Loucy (cell line): ENCODE results near the gene GCNT2.

ENCODE experiments used
- H2AFZ ChIP-seq: fragments of 200-600 bp; sonication (generic); 2 replicates; pipeline ENCODE4 v1.6.0; 2016; ENCODE audit warnings: antibody characterized with exemption, mild to moderate bottlenecking, low read length, moderate library complexity
- H3F3A ChIP-seq: fragments of 200-600 bp; 2 replicates; pipeline ENCODE4 v1.6.0; 2016; ENCODE audit warnings: antibody characterized with exemption, low read depth, mild to moderate bottlenecking
- H3K27me3 ChIP-seq: fragments of 200-600 bp; sonication (generic); 2 replicates; pipeline ENCODE4 v1.6.1; 2014; ENCODE audit warnings: low read length, mild to moderate bottlenecking; ENCODE audit not compliant: insufficient read depth, poor library complexity, severe bottlenecking
- H3K36me3 ChIP-seq: fragments of 200-600 bp; sonication (generic); 2 replicates; pipeline ENCODE4 v1.6.1; 2016; ENCODE audit warnings: low read length; ENCODE audit not compliant: insufficient read depth
- H3K4me1 ChIP-seq: fragments of 200-600 bp; sonication (generic); 2 replicates; pipeline ENCODE4 v1.5.1; 2014; ENCODE audit warnings: low read length, mild to moderate bottlenecking; ENCODE audit not compliant: insufficient read depth, poor library complexity, severe bottlenecking
- H3K4me2 ChIP-seq: fragments of 200-600 bp; sonication (generic); 2 replicates; pipeline ENCODE4 v1.6.0; 2014; ENCODE audit warnings: antibody characterized with exemption, low read length, low read depth, mild to moderate bottlenecking; ENCODE audit not compliant: poor library complexity, severe bottlenecking
- H3K4me3 ChIP-seq: fragments of 200-600 bp; sonication (generic); 2 replicates; pipeline ENCODE4 v1.5.1; 2014; ENCODE audit warnings: low read length, mild to moderate bottlenecking, mixed read lengths; ENCODE audit not compliant: poor library complexity, severe bottlenecking
- H3K79me2 ChIP-seq: fragments of 200-600 bp; sonication (generic); 2 replicates; pipeline ENCODE4 v1.6.1; 2014; ENCODE audit warnings: low read length; ENCODE audit not compliant: insufficient read depth
- H3K9ac ChIP-seq: fragments of 200-600 bp; sonication (generic); 2 replicates; pipeline ENCODE4 v1.6.0; 2014; ENCODE audit warnings: mild to moderate bottlenecking, low read depth, low read length, moderate library complexity; ENCODE audit not compliant: poor library complexity, severe bottlenecking
- H3K9me2 ChIP-seq: fragments of 200-600 bp; sonication (generic); replicated peaks from 2 replicates; pipeline ENCODE4 v1.6.1; 2016; ENCODE audit warnings: low read depth, low read length, mixed read lengths
- H3K9me3 ChIP-seq: fragments of 200-600 bp; sonication (generic); 2 replicates; pipeline ENCODE4 v1.6.1; 2014; ENCODE audit warnings: mild to moderate bottlenecking, antibody characterized with exemption, low read length, low read depth; ENCODE audit not compliant: insufficient read depth
- H4K20me1 ChIP-seq: fragments of 200-600 bp; sonication (generic); 2 replicates; pipeline ENCODE4 v1.6.0; 2014; ENCODE audit warnings: antibody characterized with exemption, low read length, mild to moderate bottlenecking; ENCODE audit not compliant: insufficient read depth, poor library complexity, severe bottlenecking
- EZH2phosphoT487 ChIP-seq: fragments of 200-600 bp; IDR thresholded peaks from 2 replicates; pipeline ENCODE4 v1.6.1; 2018; ENCODE audit warnings: antibody characterized with exemption, mild to moderate bottlenecking, moderate library complexity, borderline replicate concordance
- TF ChIP-seq, protein P1 (sequence below): fragments of 200-600 bp; sonication (generic); conservative IDR thresholded peaks from 2 replicates; pipeline ENCODE4 v1.5.1; 2014; ENCODE audit warnings: mild to moderate bottlenecking, antibody characterized with exemption, low read length

Gene GCNT2

GRCh38 chr6:10535193-10535592, 14.0 kb downstream of the GCNT2 start:
- Histone ChIP-seq H3K9me2 (no peaks in the 10 kb centered on the region), H3K4me2 (peak overlapping the region; percentile 82), H3K4me1 (peaks cover 60% of the 10 kb centered on the region), H3K27me3 (no peaks in the 10 kb centered on the region), H3K4me3 (peak overlapping the region; percentile 13), H4K20me1 (no peaks in the 10 kb centered on the region), H3F3A (peaks cover 3% of the 10 kb centered on the region; the same call in 1 of the 2 replicates), H3K9ac (peak overlapping the region; percentile 71), H3K9me3 (no peaks in the 10 kb centered on the region), H3K36me3 (no peaks in the 10 kb centered on the region), H3K79me2 (peaks cover 34% of the 10 kb centered on the region), H2AFZ (no peak overlapping the region)
- no peak for TF ChIP-seq EZH2phosphoT487
- TF ChIP-seq, protein P1, sequence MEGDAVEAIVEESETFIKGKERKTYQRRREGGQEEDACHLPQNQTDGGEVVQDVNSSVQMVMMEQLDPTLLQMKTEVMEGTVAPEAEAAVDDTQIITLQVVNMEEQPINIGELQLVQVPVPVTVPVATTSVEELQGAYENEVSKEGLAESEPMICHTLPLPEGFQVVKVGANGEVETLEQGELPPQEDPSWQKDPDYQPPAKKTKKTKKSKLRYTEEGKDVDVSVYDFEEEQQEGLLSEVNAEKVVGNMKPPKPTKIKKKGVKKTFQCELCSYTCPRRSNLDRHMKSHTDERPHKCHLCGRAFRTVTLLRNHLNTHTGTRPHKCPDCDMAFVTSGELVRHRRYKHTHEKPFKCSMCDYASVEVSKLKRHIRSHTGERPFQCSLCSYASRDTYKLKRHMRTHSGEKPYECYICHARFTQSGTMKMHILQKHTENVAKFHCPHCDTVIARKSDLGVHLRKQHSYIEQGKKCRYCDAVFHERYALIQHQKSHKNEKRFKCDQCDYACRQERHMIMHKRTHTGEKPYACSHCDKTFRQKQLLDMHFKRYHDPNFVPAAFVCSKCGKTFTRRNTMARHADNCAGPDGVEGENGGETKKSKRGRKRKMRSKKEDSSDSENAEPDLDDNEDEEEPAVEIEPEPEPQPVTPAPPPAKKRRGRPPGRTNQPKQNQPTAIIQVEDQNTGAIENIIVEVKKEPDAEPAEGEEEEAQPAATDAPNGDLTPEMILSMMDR = no peak

GRCh38 chr6:10537726-10538125, 16.6 kb downstream of the GCNT2 start:
- TF ChIP-seq, protein P1 = no peak
- TF ChIP-seq EZH2phosphoT487 = no peak
- Histone ChIP-seq H4K20me1 (no peaks in the 10 kb centered on the region), H2AFZ (no peak overlapping the region), H3K9ac (no peak overlapping the region), H3K9me2 (no peaks in the 10 kb centered on the region), H3K9me3 (no peaks in the 10 kb centered on the region), H3K79me2 (peaks cover 27% of the 10 kb centered on the region), H3K27me3 (no peaks in the 10 kb centered on the region), H3K36me3 (no peaks in the 10 kb centered on the region), H3F3A (peaks cover 7% of the 10 kb centered on the region; the same call in 1 of the 2 replicates), H3K4me3 (no peak overlapping the region), H3K4me2 (no peak overlapping the region), H3K4me1 (peaks cover 63% of the 10 kb centered on the region)

- no peak overlapping the region for H3K9ac ChIP-seq
- no peaks in the 10 kb centered on the region for H3K27me3 ChIP-seq
- H3F3A ChIP-seq = 0 out of 2 replicates have a peak, but pooled peaks cover 4% of the 10 kb centered on the region
- H2AFZ ChIP-seq = no peak overlapping the region
- H3K4me2 ChIP-seq = peak overlapping the region; percentile 52
- no peaks in the 10 kb centered on the region for H3K9me2 ChIP-seq
- TF ChIP-seq, protein P1 = no peak
- no peak for TF ChIP-seq EZH2phosphoT487
- H3K79me2 ChIP-seq = peaks cover 26% of the 10 kb centered on the region; the same call in 1 of the 2 replicates
- H3K4me3 ChIP-seq = no peak overlapping the region
- no peaks in the 10 kb centered on the region for H4K20me1 ChIP-seq
- no peaks in the 10 kb centered on the region for H3K9me3 ChIP-seq
- no peaks in the 10 kb centered on the region for H3K36me3 ChIP-seq
- peaks cover 45% of the 10 kb centered on the region for H3K4me1 ChIP-seq
Measured at GRCh38 chr6:10540073-10540746, 19.1 kb downstream of the GCNT2 start.
